Dedifferentiated amniotic fluid mesenchymal stem cell (primary cell): Measurements from ENCODE around the gene LRRFIP2.
"Not testable (repeated sequence)": the region's sequence is repeated elsewhere in the genome, so short reads cannot be mapped to it uniquely, and the experiment has no call there.

ENCODE experiments used
- DNase-seq: peaks from one replicate; pipeline ENCODE4 v3.0.0-alpha.2; 2016; ENCODE audit errors: extremely low spot score

The LRRFIP2 gene

GRCh38 chr3:37071921-37072320 is 102.5 kb downstream of the LRRFIP2 start:
- DNase-seq: no peak

- no peak for DNase-seq
Measured at GRCh38 chr3:37068031-37068430, 106.4 kb downstream of the LRRFIP2 start.

GRCh38 chr3:37067577-37067976 is 106.8 kb downstream of the LRRFIP2 start:
- DNase-seq: no peak

- no peak for DNase-seq
Measured at GRCh38 chr3:37064747-37065146, 109.6 kb downstream of the LRRFIP2 start.

GRCh38 chr3:37058117-37058516 is 116.3 kb downstream of the LRRFIP2 start:
- no peak for DNase-seq

GRCh38 chr3:37056826-37057225 is 117.6 kb downstream of the LRRFIP2 start:
- no peak for DNase-seq

- not testable (repeated sequence) for DNase-seq
Measured at GRCh38 chr3:37055077-37055476, 119.3 kb downstream of the LRRFIP2 start.

- DNase-seq: peak; percentile 76
Measured at GRCh38 chr3:37054370-37054769, 120.0 kb downstream of the LRRFIP2 start.

- DNase-seq: no peak
Measured at GRCh38 chr3:37053753-37054152, 120.6 kb downstream of the LRRFIP2 start.

GRCh38 chr3:37053337-37053736 is 121.0 kb downstream of the LRRFIP2 start:
- no peak for DNase-seq

- no peak for DNase-seq
Measured at GRCh38 chr3:37052860-37053259, 121.5 kb downstream of the LRRFIP2 start.

- no peak for DNase-seq
Measured at GRCh38 chr3:37050282-37050681, 124.1 kb downstream of the LRRFIP2 start.

- not testable (repeated sequence) for DNase-seq
Measured at GRCh38 chr3:37042712-37043111, 131.7 kb downstream of the LRRFIP2 start.

- no peak for DNase-seq
Measured at GRCh38 chr3:37041546-37042195, 132.7 kb downstream of the LRRFIP2 start.

- no peak for DNase-seq
Measured at GRCh38 chr3:37040231-37040630, 134.2 kb downstream of the LRRFIP2 start.

- no peak for DNase-seq
Measured at GRCh38 chr3:37039161-37039846, 135.1 kb downstream of the LRRFIP2 start.

GRCh38 chr3:37037352-37037751 is 137.0 kb downstream of the LRRFIP2 start:
- no peak for DNase-seq

- no peak for DNase-seq
Measured at GRCh38 chr3:37032961-37033360, 141.4 kb downstream of the LRRFIP2 start.

- DNase-seq: no peak
Measured at GRCh38 chr3:37031096-37031682, 143.2 kb downstream of the LRRFIP2 start.

- no peak for DNase-seq
Measured at GRCh38 chr3:37030588-37030987, 143.8 kb downstream of the LRRFIP2 start.

GRCh38 chr3:37029516-37030163 is 144.7 kb downstream of the LRRFIP2 start:
- DNase-seq: no peak

GRCh38 chr3:37029111-37029510 is 145.3 kb downstream of the LRRFIP2 start:
- no peak for DNase-seq

GRCh38 chr3:37028329-37028728 is 146.1 kb downstream of the LRRFIP2 start:
- DNase-seq: no peak
